Measurements from ENCODE around the gene AFAP1.

AFAP1 gene

GRCh38 chr4:7893539-7893938 is 46.1 kb downstream of the AFAP1 start:
- no peak for DNase-seq (ENCODE audit: low read depth)

- DNase-seq (ENCODE audit: low read depth) = no peak
These were observed 47.2 kb downstream of the AFAP1 start for GRCh38 chr4:7892212-7893019.

- DNase-seq (ENCODE audit: low read depth) = no peak
These were observed 48.8 kb downstream of the AFAP1 start for GRCh38 chr4:7890635-7891393.

- no peak for DNase-seq (ENCODE audit: low read depth)
These were observed 52.2 kb downstream of the AFAP1 start for GRCh38 chr4:7887436-7887835.

DNA sequence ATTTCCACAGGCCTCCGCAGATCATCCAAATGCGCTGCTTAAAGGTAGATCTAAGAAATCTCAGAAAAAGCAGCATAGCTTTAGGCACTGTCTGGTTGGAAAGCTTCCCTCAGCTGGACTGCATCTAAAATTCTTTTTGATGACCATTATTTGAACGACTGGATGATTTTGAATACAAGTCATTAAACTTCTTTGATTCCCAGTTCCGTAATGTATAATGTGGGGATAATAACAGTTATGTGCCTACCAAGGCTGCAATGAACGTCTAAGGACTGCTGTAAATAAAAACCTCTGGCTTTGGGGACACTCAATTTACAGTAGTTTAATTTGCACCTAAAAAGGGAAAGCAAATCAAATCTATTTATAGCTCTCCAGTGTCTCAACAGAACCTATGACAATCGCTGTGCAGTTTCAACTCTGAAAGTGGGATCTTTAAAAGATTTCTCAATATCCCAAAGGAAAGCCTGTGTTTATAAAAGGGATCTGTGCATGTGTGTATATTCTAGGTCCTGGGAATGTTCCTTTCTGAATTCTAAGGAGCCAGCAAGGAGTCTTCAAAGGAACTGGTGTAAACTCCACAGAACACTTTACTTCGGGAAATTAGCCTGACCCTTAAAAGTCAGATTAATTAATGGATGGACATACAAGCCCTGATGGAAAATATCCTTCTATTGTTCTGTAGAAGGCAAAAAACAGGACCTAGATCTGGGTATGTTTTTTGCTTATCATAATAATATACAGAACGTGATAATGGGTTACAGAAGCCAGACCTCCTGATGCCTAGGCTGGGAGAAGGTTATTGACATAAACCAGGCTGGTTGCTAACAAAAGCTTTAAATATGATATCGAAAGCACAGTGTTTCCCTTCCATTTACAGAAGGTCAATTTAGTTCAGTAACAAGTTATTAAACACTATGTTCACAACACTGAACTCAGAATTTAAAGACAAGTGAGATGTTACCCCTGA is 53.4 kb downstream of the AFAP1 start:
- DNase-seq (ENCODE audit: low read depth) = no peak

- DNase-seq (ENCODE audit: low read depth) = no peak
These were observed 54.2 kb downstream of the AFAP1 start for GRCh38 chr4:7885216-7886006.

GRCh38 chr4:7880683-7881082 is 59.0 kb downstream of the AFAP1 start:
- DNase-seq (ENCODE audit: low read depth) = no peak

- DNase-seq (ENCODE audit: low read depth) = no peak
These were observed 60.5 kb downstream of the AFAP1 start for GRCh38 chr4:7879127-7879526.

GRCh38 chr4:7878323-7878722 is 61.3 kb downstream of the AFAP1 start:
- DNase-seq (ENCODE audit: low read depth) = no peak

- no peak for DNase-seq (ENCODE audit: low read depth)
These were observed 62.5 kb downstream of the AFAP1 start for GRCh38 chr4:7877176-7877575.

DNA sequence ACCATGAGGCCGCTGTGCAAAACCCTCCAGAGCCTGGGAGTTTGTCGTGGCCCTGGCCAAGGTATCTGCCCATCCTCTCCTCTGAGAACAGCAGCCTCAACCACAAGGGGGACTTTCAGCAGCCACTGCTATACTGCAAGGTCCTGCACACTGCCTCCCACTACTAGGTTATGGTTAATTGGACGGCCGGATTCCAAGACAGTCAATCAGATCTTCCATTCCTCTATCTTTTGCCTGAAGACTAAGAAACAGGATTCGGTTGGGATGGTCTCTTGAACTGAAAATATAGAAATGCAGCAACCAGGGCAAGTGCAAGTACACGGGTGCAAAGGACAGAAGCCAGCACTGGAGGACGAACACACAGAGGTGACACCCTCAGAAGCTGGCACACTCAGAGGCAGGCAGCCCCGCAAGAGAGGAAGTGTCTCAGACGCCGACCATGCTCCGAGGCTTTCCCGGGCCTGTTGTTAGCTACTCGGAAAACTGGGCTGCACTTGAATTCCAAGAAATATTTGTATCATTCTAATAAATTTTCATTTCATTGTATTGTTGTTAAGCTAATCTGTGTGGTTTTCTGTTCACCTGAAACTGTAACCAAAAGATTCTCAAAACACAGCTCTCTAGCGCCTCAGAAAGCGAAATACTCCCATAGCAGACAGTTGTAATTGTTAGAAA is 63.3 kb downstream of the AFAP1 start:
- no peak for DNase-seq (ENCODE audit: low read depth)

GRCh38 chr4:7874838-7875237 is 64.8 kb downstream of the AFAP1 start:
- DNase-seq (ENCODE audit: low read depth) = no peak

DNA sequence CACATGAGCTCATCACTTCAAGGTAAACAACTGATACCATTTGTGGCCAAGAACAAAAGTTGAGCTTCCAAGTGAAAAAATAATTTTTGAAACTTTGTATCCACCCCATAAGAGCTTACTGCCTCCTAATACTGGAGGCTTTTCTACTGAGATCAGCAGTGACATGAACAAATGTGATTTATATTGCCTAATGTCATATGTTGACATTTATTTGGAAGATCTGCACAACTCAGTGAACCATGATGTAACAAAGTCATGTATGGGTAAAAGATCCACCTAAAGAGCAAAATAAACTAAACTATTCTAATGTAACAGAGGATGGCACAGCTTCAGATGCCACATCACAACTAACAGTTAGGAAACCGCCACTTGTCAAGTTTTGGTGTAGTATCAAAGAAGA is 65.8 kb downstream of the AFAP1 start:
- no peak for DNase-seq (ENCODE audit: low read depth)

DNA sequence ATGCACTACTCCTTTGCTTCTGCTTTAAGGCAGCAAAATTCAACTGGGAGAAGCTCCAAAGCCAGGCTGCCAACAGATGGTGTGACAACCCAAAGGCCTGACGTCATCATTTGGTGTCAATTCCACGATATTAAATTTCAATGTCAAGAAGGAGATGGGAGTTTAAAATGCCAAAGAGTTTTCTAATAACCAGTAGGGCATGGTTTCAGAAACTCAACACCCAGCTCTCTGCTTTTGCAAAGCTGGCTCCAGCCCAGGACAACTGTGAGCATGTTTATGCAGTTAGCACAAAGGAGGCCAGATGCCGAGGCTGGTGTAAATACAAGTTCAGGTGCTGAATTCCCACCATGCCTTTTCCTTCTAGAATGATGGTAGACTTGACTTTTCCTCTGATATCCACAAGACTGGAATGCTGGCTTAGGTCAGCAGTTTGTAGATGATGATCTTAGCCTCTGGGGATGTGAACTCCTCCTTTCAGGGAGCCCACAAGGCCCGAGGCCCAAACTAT is 67.3 kb downstream of the AFAP1 start:
- no peak for DNase-seq (ENCODE audit: low read depth)

- DNase-seq (ENCODE audit: low read depth) = no peak
These were observed 68.3 kb downstream of the AFAP1 start for GRCh38 chr4:7871356-7871755.

- no peak for DNase-seq (ENCODE audit: low read depth)
These were observed 70.7 kb downstream of the AFAP1 start for GRCh38 chr4:7868892-7869471.

- no peak for DNase-seq (ENCODE audit: low read depth)
These were observed 71.3 kb downstream of the AFAP1 start for GRCh38 chr4:7868436-7868775.

- no peak for DNase-seq (ENCODE audit: low read depth)
These were observed 71.8 kb downstream of the AFAP1 start for GRCh38 chr4:7867701-7868435.

- DNase-seq (ENCODE audit: low read depth) = no peak
These were observed 72.5 kb downstream of the AFAP1 start for GRCh38 chr4:7867191-7867590.

GRCh38 chr4:7865533-7865932 is 74.1 kb downstream of the AFAP1 start:
- no peak for DNase-seq (ENCODE audit: low read depth)
